OCI-LY3 (cell line): Measurements from ENCODE around the gene SPAG7.

Source experiments
- H2AFZ ChIP-seq: fragments of 200-600, 300-600 bp; shearing (Covaris generic); 2 replicates; pipeline ENCODE4 v1.6.0; 2014; ENCODE audit warnings: antibody characterized with exemption, low read depth, low read length
- H3K27ac ChIP-seq: fragments of 200-600, 300-600 bp; sonication (generic); 2 replicates; pipeline ENCODE4 v1.5.1; 2014; ENCODE audit warnings: mild to moderate bottlenecking, low read length, moderate library complexity, mixed read lengths
- H3K27me3 ChIP-seq: fragments of 200-600, 300-600 bp; sonication (generic); 2 replicates; pipeline ENCODE4 v1.6.1; 2014; ENCODE audit warnings: low read depth, low read length, mixed read lengths
- H3K36me3 ChIP-seq: fragments of 200-600, 300-600 bp; sonication (generic); replicated peaks from 2 replicates; pipeline ENCODE3; 2014; ENCODE audit warnings: low read depth, low read length, mixed read lengths
- H3K4me1 ChIP-seq: fragments of 300-600, 200-600 bp; sonication (generic); 2 replicates; pipeline ENCODE4 v1.6.1; 2014; ENCODE audit warnings: low read length, mixed read lengths
- H3K4me2 ChIP-seq: fragments of 200-600, 300-600 bp; sonication (generic); 2 replicates; pipeline ENCODE4 v1.6.1; 2014; ENCODE audit warnings: low read length, mixed read lengths
- H3K4me3 ChIP-seq: fragments of 300-600, 200-600 bp; sonication (generic); 2 replicates; pipeline ENCODE4 v1.5.1; 2014; ENCODE audit warnings: antibody characterized with exemption, mild to moderate bottlenecking, low read length, moderate library complexity
- H3K79me2 ChIP-seq: fragments of 300-600, 200-600 bp; shearing (Covaris generic); 2 replicates; pipeline ENCODE4 v1.6.1; 2014; ENCODE audit warnings: mild to moderate bottlenecking, low read length, mixed read lengths
- H3K9ac ChIP-seq: fragments of 300-600, 200-600 bp; shearing (Covaris generic); 2 replicates; pipeline ENCODE4 v1.6.0; 2014; ENCODE audit warnings: mild to moderate bottlenecking, low read length, moderate library complexity
- H3K9me3 ChIP-seq: fragments of 200-600, 300-600 bp; shearing (Covaris generic); 2 replicates; pipeline ENCODE4 v1.6.1; 2014; ENCODE audit warnings: low read length, mixed read lengths; ENCODE audit not compliant: insufficient read depth
- H4K20me1 ChIP-seq: fragments of 200-600, 300-600 bp; sonication (generic); 2 replicates; pipeline ENCODE4 v1.6.1; 2016; ENCODE audit warnings: low read length, mixed read lengths; ENCODE audit not compliant: insufficient read depth
- EZH2phosphoT487 ChIP-seq: fragments of 200-600 bp; shearing (Covaris generic); IDR thresholded peaks from 2 replicates; pipeline ENCODE4 v1.6.1; 2018; ENCODE audit warnings: antibody characterized with exemption, mixed run types, low read depth
- TF ChIP-seq, protein P1 (sequence below): fragments of 200-600, 300-600 bp; sonication (generic); IDR thresholded peaks from 2 replicates; pipeline ENCODE4 v1.5.1; 2014; ENCODE audit warnings: antibody characterized with exemption, low read length, low read depth

Gene SPAG7

DNA sequence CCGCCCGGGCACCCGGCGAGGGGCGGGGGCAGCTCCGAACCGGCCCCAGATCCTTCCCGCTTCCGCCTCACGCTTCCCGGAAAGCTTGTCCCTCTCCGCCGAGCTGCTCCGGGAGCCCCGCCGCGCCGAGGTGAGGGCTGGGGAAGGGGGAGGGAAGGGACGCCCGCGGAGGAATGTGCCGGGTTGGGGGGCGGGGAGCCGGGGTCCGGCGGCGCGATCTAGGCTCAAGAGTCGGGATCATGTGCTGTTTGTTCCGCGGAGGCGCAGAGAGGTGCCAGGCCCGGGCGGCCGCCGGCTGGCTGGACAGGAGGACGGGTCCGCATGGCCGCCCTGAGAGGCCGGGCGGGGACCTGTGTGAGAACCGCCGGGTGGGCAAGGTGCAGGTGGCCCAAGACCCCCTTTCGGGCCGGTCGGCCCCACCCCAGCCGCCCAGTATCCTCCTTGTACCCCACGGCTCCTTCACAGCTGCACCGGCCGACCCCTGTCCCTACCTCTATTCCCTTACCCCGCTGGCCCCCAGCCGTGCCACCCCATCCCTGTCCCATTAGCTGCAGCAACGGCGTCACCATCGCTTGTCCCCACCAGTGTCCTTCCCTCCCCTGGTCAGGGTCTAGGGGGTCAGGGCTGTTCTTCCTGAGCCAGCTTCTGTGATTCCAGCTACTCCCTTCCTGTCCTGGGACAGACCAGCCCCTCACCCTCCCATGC is 30.6 kb upstream of the SPAG7 start:
- no peaks in the 10 kb centered on the region for H3K27me3 ChIP-seq
- H3K9ac ChIP-seq, result peak overlapping the region; percentile 99
- peaks cover 17% of the 10 kb centered on the region for H3K36me3 ChIP-seq
- peak overlapping the region; percentile 90 for H3K4me2 ChIP-seq
- TF ChIP-seq EZH2phosphoT487, result no peak
- TF ChIP-seq, protein P1, sequence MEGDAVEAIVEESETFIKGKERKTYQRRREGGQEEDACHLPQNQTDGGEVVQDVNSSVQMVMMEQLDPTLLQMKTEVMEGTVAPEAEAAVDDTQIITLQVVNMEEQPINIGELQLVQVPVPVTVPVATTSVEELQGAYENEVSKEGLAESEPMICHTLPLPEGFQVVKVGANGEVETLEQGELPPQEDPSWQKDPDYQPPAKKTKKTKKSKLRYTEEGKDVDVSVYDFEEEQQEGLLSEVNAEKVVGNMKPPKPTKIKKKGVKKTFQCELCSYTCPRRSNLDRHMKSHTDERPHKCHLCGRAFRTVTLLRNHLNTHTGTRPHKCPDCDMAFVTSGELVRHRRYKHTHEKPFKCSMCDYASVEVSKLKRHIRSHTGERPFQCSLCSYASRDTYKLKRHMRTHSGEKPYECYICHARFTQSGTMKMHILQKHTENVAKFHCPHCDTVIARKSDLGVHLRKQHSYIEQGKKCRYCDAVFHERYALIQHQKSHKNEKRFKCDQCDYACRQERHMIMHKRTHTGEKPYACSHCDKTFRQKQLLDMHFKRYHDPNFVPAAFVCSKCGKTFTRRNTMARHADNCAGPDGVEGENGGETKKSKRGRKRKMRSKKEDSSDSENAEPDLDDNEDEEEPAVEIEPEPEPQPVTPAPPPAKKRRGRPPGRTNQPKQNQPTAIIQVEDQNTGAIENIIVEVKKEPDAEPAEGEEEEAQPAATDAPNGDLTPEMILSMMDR, result no peak
- peak overlapping the region; percentile 100 for H3K4me3 ChIP-seq
- H3K79me2 ChIP-seq, result peaks cover 24% of the 10 kb centered on the region
- H3K4me1 ChIP-seq, result peaks cover 13% of the 10 kb centered on the region
- no peak overlapping the region for H2AFZ ChIP-seq
- H3K27ac ChIP-seq, result peak overlapping the region; percentile 70
- no peaks in the 10 kb centered on the region for H3K9me3 ChIP-seq
- H4K20me1 ChIP-seq, result no peaks in the 10 kb centered on the region

DNA sequence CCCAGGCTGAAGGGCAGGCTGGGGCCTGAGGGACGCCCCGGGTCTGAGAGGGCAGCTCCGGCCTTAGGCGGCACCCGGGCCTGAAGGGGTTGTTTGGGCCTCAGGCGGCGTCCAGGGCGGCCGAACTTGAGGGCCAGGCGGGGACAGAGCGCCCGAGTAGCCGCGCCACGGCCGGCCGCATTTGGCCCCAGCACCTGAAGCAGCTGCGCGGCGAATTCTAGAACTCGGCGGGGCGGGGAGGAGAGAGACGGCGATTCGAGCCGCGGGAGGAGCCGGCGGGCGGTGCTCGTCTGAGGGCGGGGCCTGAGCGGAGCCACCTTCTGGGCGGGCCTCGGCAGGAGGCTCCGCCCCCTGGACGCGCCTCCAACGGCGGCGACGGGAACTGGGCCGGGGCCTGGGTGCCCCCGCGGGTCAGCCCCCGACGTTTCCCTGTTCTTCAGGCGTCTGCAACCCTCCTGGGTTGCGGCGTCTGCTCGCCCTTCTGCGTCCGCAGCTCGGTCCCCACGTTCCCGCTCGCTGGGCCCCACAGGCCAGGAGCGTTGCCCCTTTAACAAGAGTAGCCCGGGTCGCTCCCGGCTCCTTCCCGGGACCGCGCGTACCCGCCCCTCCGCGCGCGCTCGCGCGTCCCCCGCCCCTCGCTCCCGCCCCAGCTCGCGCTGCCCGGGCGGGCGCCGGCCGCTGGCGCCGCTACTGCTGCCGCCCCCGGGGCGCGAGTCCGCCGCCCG is 29.8 kb upstream of the SPAG7 start, which contains the start of the genes INCA1 and KIF1C:
Gene INCA1, minus strand, starts transcription at position 221 of the 725 bp plus-strand sequence. CDS start 3,085 bp downstream, outside the sequence.
Gene KIF1C, plus strand, starts transcription at position 649 of the 725 bp plus-strand sequence. CDS start 2,297 bp downstream, outside the sequence.
- Histone ChIP-seq H3K27ac (peak within 1 kb of the TSS; percentile 70), H3K4me1 (peaks cover 13% of the 10 kb centered on the region), H2AFZ (no peak within 1 kb of the TSS), H3K36me3 (peaks cover 17% of the 10 kb centered on the region), H3K27me3 (no peaks in the 10 kb centered on the region), H3K9ac (peak within 1 kb of the TSS; percentile 99), H3K9me3 (no peaks in the 10 kb centered on the region), H3K4me3 (peak within 1 kb of the TSS; percentile 100), H4K20me1 (no peaks in the 10 kb centered on the region), H3K79me2 (peaks cover 24% of the 10 kb centered on the region), H3K4me2 (peak within 1 kb of the TSS; percentile 90)
- TF ChIP-seq EZH2phosphoT487, result no peak
- TF ChIP-seq, protein P1, result no peak

DNA sequence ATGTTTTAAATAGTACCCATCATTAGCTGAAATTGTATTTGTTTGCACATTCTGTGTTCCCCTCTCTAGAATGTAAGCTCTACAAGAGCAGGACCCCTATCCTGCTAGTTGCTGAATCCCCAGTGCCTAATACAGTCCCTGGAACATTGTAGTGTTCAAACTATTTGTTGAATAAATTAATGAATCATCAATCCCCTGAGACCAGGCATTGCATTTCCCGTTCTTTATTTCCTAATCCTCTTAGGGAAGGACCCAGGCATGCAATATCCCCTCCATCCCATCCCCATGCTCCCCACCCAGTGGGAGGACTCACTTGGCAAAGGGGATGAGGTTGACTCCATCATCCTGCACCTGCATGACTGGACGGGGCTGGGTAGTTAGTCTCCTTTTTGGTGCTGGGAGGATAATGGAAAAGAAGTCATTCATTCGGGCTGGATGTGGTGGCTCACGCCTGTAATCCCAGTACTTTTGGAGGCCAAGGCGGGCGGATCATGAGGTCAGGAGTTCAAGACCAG is 26.5 kb upstream of the SPAG7 start:
- no peaks in the 10 kb centered on the region for H3K9me3 ChIP-seq
- H3K4me3 ChIP-seq, result no peak overlapping the region
- H4K20me1 ChIP-seq, result no peaks in the 10 kb centered on the region
- no peak overlapping the region for H3K27ac ChIP-seq
- H3K4me1 ChIP-seq, result 0 out of 2 replicates have a peak, but pooled peaks cover 5% of the 10 kb centered on the region
- TF ChIP-seq, protein P1, result no peak
- TF ChIP-seq EZH2phosphoT487, result no peak
- H3K36me3 ChIP-seq, result no peaks in the 10 kb centered on the region
- H2AFZ ChIP-seq, result no peak overlapping the region
- H3K4me2 ChIP-seq, result no peak overlapping the region
- H3K79me2 ChIP-seq, result peaks cover 13% of the 10 kb centered on the region
- H3K27me3 ChIP-seq, result no peaks in the 10 kb centered on the region
- no peak overlapping the region for H3K9ac ChIP-seq
